Suppressor macrophage (primary cell): ENCODE measurements around the gene MYRIP.

ENCODE experiments used
- DNase-seq, 4 experiments: peaks; one replicate each; pipeline ENCODE4 v3.0.0-alpha.2; 2020 to 2022

The MYRIP gene

GRCh38 chr3:40299130-40299720, 489.8 kb downstream of the MYRIP start:
- no peak for DNase-seq

- DNase-seq, result peak; percentile 83 to 96 (median 89)
Measured at GRCh38 chr3:40299721-40300335, 490.4 kb downstream of the MYRIP start.

DNA sequence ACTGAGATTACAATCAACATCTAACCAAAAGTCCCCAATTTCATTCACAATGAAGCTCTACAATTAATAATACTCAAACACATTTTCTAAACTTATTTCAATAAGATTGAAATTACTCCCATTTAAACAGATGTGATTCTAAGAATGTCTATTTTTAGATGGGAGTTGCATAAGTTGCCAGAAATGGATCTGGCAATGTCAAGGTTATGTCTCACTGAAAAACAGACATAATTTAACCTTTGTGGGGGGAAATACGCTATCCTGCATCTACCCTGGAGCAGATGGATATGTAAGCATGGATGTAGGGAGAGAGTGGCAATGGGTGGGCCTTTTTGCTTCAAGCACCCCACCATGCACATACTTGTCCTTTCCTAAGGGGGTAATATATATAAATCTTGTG, 493.4 kb downstream of the MYRIP start:
- DNase-seq, result no peak

DNA sequence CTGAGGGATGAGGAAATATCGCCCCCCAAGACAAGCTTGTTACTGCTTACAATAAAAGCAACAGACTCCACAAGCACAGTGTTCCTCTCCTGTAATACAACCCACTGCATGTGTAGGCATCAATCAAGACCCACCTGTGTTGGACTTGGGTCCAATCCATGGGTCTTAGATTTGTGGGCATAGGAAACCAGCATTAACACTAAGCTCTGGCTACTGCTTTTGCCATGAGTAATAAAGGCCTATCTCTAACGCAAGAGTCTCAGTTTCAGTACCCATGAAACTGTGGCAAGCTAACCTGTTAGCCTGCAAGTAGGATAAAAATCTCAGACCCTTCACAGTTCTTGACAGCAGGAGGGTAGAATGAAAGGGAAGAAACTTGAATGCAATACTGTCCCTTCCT, 494.9 kb downstream of the MYRIP start:
- DNase-seq, result no peak

GRCh38 chr3:40306336-40306735, 496.9 kb downstream of the MYRIP start:
- DNase-seq, result no peak

- DNase-seq, result no peak
Measured at GRCh38 chr3:40307176-40307575, 497.8 kb downstream of the MYRIP start.

DNA sequence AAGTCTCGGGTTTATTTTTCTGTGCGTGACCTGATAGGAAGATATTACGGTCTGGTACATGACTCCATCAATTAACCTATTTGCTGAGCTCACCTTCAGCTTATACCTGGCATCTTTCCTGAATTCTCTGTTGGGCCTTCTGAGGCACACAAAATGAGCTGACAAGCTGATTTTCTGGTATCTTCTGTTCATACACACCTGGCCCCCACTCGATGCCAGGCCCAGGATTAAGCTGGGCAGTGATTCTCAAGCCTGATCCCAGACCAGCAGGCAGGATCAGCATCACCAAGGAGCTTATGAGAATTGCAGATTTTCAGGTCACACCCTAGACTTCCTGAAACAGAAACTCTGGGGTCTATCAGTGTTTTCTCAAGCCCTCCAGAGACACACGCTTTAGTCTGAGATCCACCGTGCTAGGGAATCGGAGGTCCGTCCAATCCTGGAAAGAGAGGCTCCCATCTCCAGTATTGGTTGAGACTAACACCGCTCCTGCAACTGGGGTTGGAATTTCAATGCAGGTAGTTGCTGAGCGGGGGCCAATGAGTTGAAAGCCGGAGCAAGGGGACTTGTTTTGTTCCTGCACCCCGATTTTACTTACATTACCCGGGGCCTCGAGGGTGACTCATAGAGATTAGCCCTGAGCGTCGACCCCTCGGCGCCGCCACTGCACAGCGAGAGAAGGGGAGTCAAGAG, 499.5 kb downstream of the MYRIP start:
- peak in 1 of 4 experiments; percentile 2 for DNase-seq

DNA sequence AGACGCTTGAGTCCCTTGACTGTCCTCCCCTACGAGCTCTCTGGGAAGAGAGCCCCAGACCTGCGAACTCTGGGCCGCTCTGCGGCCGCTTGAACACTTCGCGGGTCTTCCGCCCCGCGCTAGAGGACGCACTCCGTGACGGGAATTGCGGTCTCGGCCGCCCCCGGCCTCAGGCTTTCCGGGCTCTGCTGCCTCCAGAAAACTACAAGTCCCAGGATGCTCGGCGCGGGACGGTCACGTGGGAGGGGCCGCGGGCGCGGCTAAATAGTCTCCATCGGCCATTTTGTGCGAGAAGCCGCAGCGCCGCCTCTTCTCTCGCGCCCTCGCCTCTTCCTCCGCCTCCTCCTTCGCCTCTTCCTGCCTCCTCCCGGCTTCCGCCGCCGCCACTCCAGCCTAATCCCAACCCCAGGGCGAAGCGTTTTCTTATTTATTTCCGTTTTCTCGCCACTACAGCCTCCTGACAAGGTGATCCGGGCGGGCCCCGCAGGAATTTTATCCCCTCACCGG, 500.1 kb downstream of the MYRIP start, which contains the start of gene EIF1B:
Gene EIF1B, plus strand, starts transcription at position 290 of the 507 bp plus-strand sequence. CDS start 235 bp downstream, outside the sequence.
- DNase-seq, result peak; percentile 99 to 100 (median 99)
